Ovary (tissue), 3 donors: ENCODE data around the gene TPK1.

Experiments
- EP300 ChIP-seq: sonication (generic); formaldehyde crosslinking; IDR thresholded peaks from one replicate; pipeline ENCODE4 v1.6.1; 2017; ENCODE audit warnings: antibody characterized with exemption
- POLR2A ChIP-seq: fragments of 450-650 bp; IDR thresholded peaks from one replicate; pipeline ENCODE4 v1.6.1; 2017; ENCODE audit warnings: antibody characterized with exemption, mild to moderate bottlenecking, moderate library complexity
- TF ChIP-seq, protein P1 (sequence below), 3 donors: fragments of 450-650 bp in 2 of 3; fragments of 200-600 bp in 1 of 3; IDR thresholded peaks; one replicate each; pipeline versions ENCODE4 v1.5.1 to v1.8.0; 2016 to 2022; ENCODE audit warnings: antibody characterized with exemption in 3 of 3, mild to moderate bottlenecking in 1 of 3
- donor health status: DM: no; HTN: no; CAD: no.

DNA sequence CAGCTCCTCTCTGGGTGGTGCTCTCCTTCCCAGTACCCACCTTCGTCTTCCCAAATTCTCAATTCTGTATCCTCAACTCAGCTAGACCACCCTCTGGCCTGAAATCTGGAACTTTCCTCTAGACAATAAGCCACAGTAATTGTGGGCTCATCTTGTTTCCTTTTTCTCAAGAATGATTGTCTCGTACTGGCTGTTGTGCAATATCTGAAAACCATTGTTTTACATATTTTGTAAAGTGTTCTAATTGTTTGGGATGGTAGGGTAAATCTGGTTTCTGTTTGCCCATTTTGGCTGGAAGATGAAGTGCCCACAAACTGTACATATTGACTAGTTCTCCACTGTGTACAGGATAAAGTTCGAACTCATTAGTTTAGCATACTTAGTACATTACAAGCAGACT is 421.0 kb downstream of the TPK1 start:
- TF ChIP-seq, protein P1, sequence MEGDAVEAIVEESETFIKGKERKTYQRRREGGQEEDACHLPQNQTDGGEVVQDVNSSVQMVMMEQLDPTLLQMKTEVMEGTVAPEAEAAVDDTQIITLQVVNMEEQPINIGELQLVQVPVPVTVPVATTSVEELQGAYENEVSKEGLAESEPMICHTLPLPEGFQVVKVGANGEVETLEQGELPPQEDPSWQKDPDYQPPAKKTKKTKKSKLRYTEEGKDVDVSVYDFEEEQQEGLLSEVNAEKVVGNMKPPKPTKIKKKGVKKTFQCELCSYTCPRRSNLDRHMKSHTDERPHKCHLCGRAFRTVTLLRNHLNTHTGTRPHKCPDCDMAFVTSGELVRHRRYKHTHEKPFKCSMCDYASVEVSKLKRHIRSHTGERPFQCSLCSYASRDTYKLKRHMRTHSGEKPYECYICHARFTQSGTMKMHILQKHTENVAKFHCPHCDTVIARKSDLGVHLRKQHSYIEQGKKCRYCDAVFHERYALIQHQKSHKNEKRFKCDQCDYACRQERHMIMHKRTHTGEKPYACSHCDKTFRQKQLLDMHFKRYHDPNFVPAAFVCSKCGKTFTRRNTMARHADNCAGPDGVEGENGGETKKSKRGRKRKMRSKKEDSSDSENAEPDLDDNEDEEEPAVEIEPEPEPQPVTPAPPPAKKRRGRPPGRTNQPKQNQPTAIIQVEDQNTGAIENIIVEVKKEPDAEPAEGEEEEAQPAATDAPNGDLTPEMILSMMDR (IDR thresholded peaks at IDR 0.05): no peak
- TF ChIP-seq POLR2A (no peak), EP300 (no peak)
